NCI-H2196 (cell line): ENCODE results near the gene CCDC102A.

Experiments
- DNase-seq: peaks from one replicate; lab custom pipeline; 2025; ENCODE audit not compliant: unreplicated experiment; lab: John Stamatoyannopoulos, UW

CCDC102A gene

DNA sequence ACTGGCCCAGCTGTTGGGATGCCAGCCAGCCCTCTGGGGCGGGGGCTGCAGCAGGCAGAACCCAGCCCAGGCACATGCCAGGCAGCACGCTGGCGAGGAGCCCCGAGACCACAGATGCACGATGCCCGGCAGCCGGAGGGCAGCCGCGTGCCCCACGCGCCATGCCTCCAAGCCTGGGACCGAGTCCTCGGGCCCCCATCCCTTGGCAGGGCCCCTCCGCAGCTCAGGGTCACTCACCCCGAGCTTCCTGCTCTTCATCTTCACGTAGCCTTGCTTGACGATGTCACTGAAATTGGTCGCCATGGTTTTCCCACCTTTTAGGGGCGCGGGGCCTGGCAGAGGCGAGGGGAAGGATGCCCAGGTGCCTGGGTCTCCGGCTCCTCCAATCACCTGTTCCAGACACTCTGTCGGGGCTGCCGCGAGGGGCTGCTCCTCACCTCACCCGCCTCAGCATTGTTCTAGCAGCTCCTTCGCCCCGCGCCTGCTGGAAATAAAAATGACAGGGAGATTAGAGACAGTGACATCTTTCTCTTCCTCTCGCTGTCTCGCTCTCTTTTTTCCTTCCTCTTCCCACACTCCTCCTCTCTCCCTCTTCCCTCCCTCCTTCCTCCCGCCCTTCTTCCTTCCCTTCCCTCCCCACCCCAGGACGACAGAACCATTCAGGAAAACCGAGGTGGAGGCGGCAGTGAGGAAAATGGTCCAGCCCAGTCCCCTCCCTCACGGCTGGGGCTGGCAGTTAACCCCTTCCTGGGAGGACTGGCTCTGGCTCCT, 57.0 kb downstream of the CCDC102A start:
- no peak for DNase-seq

DNA sequence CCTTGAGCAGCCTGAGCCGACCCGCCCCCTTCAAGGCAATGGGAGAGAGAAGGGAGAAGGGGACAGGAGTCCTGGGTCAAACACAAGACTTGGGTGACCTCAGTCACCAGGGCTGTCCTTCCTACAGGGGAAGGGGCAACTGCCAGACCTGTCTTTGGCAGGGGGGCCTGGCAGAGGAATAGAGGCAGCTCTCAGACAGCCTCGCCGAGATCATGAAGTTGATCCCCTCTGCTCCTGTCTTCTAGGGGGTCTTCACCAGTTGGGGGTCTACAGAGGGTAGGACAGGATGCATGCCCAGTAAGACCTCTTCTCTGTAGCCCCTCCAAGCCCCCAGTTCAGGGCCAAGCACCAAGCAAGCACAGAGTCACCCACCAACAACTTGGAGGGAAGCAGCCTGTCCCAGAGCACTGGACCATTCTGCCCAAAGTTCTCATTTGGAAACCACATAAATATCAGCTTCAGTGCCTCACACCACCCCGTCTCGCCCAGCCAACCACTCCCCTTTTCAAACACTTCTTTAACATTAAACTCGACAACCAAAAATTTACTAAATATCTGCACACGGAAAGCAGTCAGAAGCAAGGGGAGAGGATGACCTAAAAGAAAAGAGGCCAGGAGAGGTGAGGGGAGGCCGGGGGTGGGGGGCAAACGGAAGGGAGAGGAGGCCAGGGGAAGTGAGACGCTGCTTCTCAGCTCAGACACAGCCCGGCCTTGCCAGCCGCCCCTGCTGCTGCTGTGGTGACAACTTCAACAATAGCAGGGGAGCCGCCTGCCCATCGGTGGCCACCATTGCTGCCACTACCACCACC, 57.8 kb downstream of the CCDC102A start:
- no peak for DNase-seq

DNA sequence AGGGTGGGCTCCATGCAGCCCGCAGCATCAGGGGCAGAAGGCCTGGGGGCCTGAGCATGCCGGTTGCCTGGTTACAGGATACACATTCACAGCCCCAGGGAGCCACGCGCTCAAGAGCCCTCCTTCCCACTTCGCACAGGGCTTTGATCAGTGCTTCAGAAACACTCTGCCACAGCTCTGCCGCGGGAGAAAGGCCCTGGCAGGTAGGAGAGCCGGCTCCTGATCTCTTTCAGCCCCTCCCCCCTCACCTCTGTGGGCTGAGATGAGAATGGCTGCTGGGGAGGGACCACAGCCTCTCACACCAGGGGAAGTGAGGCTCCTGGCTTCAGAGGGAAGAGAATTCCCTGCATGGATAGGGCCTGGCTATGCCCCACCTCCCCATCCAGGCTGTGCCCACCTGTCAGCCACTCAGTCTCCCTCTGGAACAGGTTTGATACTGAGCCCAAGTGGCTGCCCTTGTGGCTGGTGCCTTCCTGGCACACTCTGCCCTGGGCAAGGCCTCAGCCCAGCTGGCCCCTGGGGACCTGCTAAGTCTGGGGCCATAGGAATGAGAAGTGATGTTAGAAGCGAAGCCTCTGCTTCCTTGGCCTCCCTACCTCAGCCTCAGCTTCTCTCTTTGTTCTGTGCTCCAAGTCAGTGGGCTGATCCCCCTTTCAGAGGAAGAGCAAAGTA, 58.7 kb downstream of the CCDC102A start:
- no peak for DNase-seq

DNA sequence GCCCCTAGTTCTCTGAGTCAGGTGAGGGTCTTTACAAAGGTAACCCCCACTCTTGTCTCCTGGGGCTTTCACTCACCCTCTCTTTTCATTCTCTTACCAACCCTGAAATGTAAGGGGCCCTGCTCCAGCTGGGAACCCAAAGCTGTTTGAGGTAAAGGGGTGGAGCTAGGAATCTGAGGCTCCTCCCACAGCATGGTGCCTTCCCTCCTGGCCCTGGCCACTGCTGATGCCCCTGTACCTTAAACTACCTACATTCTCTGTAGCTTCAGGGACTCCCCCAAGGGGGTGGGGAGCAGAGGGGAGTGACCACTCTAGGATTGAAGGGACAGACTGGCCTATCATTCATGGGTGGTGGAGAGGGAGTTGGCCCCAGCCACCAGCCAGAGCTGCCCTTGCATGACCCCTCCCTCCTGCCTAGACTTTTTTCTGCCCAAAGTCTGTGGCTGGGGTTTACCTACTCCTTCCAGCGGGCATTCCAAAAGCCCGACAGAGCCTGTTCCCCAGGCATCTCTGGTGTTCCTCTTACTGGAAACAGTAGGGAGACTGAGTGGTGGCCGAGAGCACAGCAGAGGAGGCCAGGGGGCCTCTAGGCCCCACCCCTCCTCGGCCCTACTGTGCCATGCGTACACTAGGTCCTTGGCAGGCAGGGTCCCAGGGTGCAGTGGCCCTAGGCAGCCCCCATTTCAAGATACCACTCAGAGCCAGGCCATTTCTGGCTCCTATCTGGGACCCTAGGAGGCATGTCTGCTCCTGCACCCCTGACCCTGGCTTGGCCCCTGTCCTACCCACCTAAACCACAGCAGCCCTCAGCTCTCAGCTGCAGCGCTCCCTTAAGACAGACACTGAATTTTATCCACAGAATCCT, 59.6 kb downstream of the CCDC102A start:
- DNase-seq: no peak

DNA sequence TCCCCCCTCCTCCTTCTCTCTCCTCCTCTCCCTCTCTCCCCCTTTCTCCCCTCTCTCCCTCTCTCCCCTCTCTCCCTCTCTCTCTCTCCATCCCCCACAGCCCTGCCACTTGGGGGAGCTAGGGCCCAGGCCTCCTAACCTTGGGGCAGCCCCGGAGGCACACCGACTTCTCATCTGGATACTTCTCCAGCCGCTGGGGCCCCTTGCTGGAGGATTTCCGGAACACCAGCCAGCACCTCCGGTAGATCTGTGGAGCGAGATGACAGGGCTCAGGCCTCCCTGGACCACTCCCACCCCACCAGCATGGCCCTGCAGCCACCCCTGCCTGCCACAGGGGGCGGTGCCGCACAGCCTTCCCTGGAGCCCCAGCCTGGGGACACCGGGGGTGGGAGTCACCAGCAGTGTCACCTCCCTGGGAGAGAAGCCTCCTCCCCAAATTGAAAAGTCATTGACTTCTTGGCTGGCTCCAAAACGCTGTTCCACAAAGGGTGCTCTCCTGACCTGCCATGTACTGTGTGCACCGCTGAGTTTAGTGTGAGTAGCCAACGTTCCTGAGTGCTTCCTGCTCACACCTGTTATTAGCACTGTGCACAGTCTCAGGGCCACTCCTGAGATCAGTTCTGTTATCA, 60.5 kb downstream of the CCDC102A start:
- DNase-seq: no peak

DNA sequence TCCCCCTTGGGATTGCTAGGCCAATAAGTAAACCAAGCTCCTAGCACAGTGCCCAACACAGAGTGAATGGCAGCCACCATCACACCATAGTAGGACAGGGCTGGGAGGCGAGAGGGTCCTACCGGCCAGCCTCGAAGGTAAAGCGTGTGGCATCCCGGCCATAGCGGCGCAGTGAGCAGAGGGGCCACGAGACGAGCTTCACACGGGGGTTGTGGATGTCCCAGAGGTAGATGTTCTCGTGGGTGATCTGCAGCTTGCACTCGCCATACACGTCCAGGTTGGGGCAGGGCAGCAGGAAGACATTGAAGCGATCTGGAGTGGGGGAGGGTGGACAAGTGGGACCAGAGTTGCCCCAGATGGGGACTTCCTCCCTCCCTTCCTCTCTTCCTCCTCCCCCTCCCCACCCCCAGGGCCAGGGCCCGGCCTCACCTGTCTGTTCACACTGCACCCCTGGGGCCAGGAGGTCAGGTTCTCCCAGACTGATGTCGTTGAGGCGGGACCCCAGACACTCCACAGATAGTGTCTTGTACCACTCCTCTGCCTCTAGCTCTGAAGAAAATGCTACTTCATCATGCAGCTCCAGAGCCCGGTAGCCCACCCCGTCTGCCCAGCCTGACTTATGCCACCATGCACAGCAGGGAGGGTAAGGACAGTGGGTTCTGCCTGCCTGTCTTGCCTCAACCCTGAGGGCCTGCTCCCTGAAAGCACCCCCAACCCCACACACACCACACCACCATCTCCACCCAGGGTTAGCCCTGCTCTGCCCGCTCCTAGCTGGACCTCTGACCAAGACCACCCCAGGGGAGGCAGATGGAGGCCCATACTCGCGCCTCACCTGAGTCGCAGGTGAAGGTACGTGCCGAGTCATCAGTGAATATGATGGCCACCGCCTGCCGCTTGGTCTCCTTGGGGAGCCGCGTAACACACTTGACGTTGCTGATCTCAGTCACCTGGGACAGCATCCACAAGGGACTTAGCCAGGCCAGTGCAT, 61.4 kb downstream of the CCDC102A start:
- no peak for DNase-seq

DNA sequence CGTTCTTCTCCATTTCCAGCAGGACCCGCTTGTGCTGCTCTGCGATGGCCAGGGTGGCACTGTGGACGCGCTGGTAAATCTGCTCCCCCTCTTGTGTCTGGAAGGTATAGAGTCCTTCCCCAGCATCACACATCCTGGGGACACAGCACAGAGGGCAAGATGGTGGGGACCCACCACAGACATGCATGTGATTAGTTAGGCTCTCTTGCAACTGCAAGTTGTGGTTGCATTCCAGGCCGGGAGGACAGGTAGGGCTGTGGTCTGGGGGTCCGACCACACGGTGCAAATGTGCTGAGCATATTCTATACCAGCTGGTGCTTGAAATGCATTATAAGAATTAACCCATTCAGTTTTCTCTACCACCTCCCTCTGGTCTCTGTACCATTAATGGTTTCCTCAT, 62.5 kb downstream of the CCDC102A start:
- DNase-seq: no peak

DNA sequence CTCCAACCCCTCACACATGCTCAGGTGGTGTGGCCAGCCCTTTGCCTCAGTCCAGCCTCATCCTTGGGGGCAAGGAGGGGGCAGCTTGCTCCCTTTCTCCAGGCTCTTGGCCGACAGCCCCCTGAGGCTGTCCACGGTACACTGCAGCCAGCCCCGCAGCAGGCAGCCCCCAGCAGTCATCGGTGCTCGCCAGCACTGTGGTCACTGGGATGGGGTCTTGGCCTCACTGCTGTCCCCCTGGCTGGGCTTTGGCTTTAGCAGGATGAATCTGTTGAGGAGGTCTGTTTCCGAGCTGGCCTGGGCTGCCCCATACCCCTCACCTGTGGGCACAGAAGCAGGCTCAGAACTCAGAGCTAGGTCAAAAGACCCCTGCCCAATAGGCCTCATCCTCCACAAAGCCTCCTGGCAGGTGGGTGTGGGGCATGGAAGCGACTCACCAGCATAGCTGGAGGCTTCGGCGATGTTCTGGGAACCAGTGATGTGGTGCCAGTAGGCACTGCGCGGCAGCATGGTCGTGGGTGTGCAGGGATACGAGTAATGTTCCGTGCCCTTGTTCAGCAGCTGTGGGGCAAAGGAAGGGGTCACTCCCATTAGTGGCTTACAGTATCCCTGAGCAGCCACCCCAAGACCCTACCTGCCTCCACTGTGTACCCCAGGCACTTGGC, 63.1 kb downstream of the CCDC102A start:
- DNase-seq: no peak

DNA sequence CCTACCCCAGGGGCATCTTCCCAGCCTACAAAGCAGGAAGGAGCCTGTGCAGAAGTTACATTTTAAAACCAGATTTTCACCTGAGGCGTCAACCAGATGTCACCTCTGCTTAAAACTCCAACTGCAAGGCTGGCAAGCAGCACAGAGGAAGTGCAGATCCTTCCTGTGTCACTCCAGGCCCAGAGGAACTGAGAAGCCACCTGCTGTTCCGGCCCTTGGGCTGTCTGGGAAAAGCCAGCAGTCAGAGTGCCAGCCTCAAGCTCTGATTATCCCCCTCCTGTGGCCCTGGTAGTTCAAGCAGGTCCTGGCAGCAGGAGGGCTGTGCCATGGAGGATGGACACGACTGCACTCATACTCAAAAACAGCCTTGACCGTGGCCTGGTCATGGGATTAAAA, 63.7 kb downstream of the CCDC102A start:
- no peak for DNase-seq

DNA sequence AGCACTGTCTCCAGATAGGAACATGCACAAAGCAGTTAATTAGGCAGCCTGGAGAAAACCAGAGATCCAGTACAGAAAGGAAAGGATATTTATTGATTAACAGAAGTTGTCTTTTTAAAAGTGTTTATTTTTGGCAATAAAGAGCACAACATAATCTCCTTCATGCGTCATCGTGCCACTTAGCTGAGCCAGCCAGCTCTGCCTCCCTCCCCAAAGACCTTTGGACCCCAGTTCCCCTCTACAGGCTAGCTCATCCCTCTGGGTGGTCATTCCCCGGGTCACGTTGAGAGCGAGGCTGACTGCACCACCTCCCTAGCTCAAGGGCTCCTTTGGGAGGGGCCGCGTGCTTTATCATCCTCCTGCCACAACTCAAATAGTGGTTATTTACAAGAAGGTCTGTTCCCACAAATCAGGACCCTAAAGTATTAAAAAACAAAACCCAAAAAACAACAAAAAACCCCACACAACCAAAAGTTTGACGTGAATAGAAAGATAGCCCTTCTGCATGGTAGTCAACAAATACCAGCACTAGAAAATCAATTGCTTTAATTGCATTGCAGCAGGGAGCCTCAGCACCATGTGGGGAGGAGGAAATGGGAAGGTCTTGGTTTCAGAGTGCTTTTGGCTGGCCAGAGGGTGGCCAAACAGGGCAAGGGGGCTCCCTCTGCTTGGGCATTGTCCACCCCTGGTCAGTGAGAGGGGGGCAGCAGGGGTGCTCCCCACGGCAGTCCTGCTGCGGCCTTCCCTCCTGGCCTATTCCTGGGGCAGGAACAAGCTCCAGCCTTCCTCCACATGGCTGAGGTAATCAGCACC, 64.3 kb downstream of the CCDC102A start:
- no peak for DNase-seq

DNA sequence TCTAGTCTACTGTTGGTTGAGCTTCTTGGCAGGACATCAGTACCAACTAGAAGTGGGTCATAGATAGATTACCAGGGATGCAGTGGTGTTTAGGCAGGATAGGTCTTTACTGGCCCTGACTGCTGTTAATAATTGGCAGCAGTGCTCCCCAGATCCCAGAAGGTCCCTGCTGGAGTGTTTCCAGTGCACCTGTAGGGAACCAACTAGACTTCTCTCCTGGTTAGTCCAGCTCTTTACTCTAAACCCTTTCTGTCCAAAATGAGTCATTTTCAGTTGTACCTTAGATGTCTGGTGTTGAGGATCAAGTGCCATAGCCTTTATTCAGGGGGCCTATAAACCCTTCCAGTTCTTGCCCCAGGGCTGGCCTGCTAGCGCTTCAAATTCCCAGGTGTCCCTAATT, 65.2 kb downstream of the CCDC102A start:
- no peak for DNase-seq

DNA sequence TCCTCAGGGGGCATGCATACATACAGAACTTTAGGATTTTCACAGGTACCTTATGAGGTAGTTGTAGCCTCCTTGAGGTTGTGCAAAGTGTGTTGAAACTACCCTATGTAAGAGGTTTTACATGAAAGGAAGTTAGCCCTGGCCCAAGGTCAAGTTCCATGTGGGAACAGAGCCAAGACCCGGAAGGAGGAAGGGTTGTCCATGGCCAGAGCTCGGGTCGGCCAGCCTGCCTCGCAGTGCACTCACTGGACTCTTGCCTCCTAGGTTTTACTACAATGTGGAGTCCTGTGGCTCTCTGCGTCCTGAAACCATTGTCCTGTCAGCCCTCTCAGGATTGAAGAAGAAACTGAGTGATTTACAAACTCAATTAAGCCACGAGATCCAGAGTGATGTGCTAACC, 65.7 kb downstream of the CCDC102A start:
- DNase-seq: no peak

DNA sequence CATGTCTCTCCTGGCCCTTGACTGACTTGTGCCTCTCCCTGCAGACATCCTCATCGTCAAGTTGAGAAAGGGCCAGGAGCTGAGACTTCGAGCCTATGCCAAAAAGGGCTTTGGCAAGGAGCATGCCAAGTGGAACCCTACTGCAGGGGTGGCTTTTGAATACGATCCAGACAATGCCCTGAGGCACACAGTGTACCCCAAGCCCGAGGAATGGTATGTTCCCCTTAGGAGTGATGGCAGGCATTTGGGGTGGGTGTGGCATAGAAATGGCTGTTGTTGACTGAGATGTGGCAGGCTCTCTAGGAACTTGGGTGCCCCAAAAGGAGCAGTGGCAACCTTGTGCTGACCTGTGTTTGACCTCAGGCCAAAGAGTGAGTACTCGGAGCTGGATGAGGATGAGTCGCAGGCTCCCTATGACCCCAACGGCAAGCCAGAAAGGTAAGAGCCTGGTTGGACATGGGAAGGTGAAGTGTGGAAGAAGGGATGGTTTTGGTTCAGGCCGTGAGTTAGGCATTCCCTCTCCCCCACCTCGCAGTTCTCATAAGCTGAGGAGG, 66.4 kb downstream of the CCDC102A start:
- no peak for DNase-seq

DNA sequence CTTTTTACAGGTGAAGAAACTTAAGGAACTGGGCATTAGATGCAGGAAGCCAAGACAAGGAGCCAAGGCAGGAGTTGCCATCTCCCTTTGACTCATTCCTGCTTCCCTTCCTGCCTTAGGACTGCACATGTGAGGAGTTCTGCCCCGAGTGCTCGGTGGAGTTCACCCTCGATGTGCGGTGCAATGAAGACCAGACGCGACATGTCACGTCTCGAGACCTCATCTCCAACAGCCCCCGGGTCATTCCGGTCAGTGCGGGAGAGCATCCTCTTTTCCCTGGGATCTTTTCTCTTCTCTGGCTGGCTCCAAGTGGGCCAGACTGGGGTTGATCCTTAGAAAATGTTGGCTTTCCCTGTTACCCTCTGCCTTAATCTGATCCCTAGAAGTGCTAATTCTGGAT, 67.3 kb downstream of the CCDC102A start:
- DNase-seq: no peak

DNA sequence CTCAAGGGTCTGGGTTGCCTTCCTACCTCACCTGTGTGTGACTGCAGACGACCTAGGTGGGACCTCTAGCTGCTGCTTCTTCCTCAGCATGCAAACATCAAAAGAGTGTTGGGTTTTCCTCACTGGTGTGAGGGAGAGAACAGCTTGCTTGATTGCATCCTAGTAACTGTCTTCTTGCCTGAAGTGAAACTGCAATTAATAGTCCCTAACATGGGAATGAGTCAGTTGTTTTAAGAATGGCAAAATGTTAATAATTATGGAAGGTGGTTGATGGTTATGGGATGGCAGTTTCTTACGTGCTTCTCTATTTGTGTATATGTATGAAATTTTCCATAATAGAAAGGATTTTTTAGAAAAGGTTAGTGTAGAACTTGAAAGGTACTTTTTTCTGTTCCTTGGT, 68.0 kb downstream of the CCDC102A start:
- DNase-seq: no peak

DNA sequence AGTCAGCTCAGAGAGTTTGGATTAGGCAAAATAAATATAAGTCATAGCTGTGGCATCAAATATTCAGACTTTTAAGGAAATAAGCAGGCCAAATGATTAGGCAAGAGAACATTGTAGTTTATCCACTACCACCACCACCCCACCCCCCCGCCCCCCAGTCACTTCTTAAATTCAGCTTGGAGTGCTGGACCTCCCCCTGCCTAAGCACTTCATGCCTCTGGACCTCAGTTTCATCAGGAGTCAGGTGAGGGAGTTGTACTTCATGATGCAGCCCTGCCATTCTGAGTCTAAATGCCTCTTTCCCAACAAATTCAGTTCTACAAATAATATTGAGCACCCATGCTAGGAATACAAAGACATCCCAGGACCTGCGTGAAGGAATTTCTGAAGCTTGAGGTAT, 71.8 kb downstream of the CCDC102A start:
- DNase-seq: no peak

DNA sequence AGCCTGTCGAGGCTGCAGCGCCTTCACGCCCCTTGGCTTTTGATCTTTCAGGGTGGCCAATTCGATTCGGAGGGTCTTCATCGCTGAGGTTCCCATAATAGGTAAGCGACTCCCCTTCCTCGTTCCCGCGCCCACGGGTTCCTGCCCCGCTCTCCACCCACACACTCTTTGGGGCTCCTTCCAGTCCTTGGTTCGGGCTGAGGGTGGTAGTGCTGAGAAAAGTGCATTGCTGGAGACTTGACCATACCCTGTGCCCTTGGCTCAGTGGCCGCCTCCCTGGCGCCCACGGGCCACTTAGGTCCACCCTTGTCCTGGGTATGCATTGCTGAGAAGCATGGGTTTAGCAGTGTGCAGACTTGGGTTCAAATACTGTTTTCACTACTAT, 73.4 kb downstream of the CCDC102A start:
- no peak for DNase-seq
